ENCODE data around the gene TRNAU1AP.
"Not testable (repeated sequence)": the region's sequence is repeated elsewhere in the genome, so short reads cannot be mapped to it uniquely, and the experiment has no call there.

The TRNAU1AP gene

GRCh38 chr1:28522537-28522936 is 30.3 kb upstream of the TRNAU1AP start:
- not testable (repeated sequence) for DNase-seq

DNA sequence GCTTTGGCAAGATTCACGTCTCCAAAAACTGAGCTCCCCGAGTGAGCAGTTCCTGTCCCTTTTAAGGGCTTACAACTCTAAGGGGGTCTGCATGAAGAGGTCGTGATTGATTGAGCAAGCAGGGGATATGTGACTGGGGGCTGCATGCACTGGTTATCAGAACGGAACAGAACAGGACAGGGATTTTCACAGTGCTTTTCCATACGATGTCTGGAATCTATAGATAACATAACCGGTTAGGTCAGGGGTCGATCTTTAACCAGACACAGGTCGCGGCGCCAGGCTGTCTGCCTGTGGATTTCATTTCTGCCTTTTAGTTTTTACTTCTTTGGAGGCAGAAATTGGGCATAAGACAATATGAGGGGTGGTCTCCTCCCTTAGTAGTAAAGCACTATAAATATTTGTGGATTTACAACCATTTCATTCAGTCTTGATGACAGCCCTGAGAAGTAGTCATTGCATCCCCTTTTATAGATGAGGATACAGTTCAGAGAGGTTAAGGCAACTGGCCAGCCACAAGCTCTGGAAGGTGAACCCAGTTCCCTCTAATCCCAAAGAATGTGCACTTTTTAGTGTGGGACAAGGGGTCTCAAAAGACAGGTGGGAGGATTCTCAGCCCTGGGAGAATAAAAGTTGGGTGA is 27.8 kb upstream of the TRNAU1AP start:
- DNase-seq = not testable (repeated sequence)

- no peak for DNase-seq
These were observed 26.0 kb upstream of the TRNAU1AP start for GRCh38 chr1:28526886-28527285.

GRCh38 chr1:28530456-28530855 is 22.4 kb upstream of the TRNAU1AP start:
- no peak for DNase-seq

DNA sequence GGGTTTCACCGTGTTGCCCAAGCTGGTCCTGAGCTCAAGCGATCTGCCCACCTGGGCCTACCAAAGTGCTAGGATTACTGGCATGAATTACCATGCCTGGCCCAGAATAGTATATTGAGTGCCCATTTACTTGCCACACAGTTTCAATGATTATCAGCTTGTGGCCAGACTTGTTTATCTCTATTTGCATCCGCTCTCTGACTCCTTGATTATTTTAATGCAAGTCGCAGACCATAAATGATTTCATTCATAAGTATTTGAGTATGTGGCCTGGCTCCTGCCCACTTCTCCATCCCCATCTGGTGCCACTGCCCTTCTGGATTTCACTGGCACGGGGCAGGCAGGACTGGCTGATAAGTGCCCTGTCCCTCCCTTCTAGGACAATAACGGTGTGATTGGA is 18.2 kb upstream of the TRNAU1AP start:
- DNase-seq = no peak

GRCh38 chr1:28535180-28535579 is 17.7 kb upstream of the TRNAU1AP start:
- no peak for DNase-seq

DNA sequence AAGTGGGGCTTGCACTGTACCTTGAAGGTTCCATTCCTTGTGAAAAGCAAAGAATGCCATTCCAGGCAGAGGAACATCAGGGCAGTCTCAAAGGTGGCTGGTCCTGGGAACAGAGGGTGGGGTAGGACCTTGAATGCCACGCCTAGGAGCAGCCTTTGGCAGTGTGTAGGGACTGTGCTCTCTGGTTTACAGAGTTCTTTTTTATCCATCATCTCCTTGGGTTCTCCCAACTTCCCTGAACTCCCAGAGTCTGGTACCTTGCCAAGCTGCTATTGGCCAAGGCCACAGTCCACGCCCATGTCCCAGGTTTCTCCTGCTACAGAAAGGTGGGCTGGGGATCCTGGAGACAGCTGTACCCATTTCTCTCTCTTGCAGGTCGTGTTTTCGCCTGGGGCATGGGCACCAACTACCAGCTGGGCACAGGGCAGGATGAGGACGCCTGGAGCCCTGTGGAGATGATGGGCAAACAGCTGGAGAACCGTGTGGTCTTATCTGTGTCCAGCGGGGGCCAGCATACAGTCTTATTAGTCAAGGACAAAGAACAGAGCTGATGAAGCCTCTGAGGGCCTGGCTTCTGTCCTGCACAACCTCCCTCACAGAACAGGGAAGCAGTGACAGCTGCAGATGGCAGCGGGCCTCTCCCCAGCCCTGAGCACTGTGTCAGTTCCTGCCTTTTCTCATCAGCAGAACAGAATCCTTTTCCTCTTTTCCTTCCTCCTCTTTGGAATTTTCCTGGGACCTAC is 15.3 kb upstream of the TRNAU1AP start:
- DNase-seq = peak in 6 of 14 donors; percentile 1 to 35 (median 6)

GRCh38 chr1:28538286-28538685 is 14.6 kb upstream of the TRNAU1AP start:
- DNase-seq = peak in 1 of 14 donors; percentile 9

DNA sequence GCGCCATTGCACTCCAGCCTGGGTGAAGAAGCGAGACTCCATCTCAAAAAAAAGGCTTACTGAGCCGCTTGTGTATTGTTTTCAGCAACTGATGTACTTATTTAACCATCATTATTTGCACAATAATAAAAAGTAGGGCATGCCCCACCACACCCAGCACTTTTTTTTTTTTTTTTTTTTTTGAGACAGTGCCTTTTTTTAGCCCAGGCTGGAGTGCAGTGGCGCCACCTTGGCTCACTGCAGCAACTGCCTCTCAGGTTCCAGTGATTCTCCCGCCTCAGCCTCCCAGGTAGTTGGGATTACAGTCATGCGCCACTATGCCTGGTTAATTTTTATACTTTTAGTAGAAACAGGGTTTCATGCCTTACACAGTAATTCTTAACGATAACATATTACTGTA is 12.2 kb upstream of the TRNAU1AP start:
- no peak for DNase-seq

GRCh38 chr1:28541414-28542015 is 11.4 kb upstream of the TRNAU1AP start:
- not testable (repeated sequence) for DNase-seq

DNA sequence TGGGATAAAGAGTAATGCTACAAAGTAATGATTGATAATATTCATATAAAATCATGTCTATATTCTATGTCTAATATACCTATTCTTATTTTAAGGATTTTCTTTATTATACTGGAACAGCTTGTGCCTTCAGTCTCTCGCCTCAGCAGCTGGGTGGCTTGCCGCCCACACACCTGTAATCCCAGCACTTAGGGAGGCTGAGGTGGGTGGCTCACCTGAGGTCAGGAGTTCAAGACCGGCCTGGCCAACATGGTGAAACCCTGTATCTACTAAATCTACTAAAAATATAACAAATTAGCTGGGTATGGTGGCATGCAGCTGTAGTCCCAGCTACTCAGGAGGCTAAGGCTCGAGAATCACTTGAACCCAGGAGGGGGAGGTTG is 7.6 kb upstream of the TRNAU1AP start:
- DNase-seq = no peak

- no peak for DNase-seq
These were observed 4.6 kb upstream of the TRNAU1AP start for GRCh38 chr1:28548318-28548717.

DNA sequence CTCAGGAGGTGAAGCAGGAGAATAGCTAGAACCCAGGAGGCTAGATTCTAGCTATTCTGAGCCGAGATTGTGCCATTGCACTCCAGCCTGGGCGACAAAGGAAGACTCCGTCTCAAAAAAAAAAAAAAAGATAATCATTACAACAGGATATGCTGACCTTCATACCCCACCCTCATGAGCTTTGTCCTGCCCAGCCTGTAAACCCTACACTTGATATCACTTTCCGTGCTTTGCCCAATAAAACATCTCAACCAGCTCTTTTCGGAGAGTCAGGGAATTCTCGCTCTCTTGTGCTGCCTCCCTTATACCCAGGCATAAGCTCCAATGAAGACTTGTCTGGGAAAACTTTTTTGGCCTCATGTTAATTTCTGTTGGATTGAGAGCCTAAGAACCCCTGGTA is 1.5 kb upstream of the TRNAU1AP start:
- DNase-seq = no peak

DNA sequence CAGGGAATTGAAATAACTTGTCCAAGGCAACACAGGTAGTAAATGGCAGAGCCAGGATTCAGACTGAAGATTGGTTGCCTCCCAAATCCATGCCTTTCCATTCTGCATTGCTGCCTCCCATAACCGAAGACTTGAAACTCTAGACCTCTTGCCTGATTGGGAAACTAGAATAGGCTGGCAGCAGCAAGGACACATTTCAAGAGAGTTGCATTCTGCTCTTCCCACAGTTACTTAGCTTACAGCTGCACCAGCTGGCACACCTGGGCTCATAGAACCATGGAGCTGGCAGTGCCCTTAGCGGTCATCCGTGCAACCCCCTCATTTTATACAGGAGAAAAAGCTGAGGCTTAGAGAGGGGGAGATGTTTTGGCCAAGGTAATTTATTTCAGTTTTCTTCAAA is 8.0 kb downstream of the TRNAU1AP start:
- no peak for DNase-seq

- DNase-seq = no peak
These were observed 11.4 kb downstream of the TRNAU1AP start for GRCh38 chr1:28564310-28564709.

- no peak for DNase-seq
These were observed 12.2 kb downstream of the TRNAU1AP start for GRCh38 chr1:28565040-28565439.

GRCh38 chr1:28565726-28566125 is 12.8 kb downstream of the TRNAU1AP start:
- DNase-seq = no peak

GRCh38 chr1:28566931-28567330 is 14.0 kb downstream of the TRNAU1AP start:
- DNase-seq = no peak

DNA sequence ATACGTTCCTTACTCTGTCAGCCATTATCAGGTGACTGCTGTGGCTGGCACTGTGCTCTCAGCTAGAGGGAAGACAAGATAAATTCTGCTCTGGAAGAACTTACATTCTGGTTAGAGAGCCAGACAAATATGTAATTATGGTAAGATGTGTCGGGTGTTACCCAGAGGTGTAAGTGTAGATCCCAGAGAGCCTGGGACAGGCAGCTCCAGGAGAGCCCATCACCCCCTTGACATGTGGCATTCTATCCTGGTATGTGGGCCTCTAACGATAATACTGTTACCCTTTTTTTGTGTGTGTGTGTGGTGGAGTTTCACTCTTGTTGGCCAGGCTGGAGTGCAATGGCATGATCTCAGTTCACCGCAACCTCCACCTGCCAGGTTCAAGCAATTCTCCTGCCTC is 19.0 kb downstream of the TRNAU1AP start:
- no peak for DNase-seq

DNA sequence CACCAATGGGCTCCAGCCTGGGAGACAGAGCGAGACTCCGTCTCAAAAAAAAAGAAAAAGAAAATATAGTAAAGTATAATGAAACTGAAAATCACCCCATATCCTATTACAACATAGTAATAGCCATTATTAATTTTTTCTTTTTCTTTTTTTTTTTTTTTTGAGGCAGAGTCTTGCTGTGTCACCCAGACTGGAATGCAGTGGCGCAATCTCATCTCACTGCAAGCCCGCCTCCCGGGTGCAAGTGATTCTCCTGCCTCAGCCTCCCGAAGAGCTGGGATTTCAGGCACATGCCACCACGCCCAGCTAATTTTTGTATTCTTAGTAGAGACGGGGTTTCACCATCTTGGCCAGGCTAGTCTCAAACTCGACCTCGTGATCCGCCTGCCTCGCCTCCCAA is 20.0 kb downstream of the TRNAU1AP start:
- DNase-seq = not testable (repeated sequence)

GRCh38 chr1:28573564-28573963 is 20.7 kb downstream of the TRNAU1AP start:
- DNase-seq = no peak

GRCh38 chr1:28577052-28577678 is 24.3 kb downstream of the TRNAU1AP start:
- DNase-seq = no peak
